OCI-LY7 (cell line): ENCODE measurements around the gene CORO2A. TPM values are rescaled to one million over a fixed set of nuclear protein-coding genes. Genes with fewer than 3 reads are reported as not detected.
"Not testable (repeated sequence)": the region's sequence is repeated elsewhere in the genome, so short reads cannot be mapped to it uniquely, and the experiment has no call there.

ENCODE experiments used
- BruUV-seq: library from RNA; stranded (reverse); fragments of 400-500 nt; replicated peaks from 2 replicates; lab custom pipeline; 2021; lab: Mats Ljungman, UMichigan
- CTCF ChIA-PET: fragments of 300-600 bp; sonication (Branson Sonifier 250); formaldehyde crosslinking; loops from one replicate; lab custom pipeline; 2022; ENCODE audit warnings: antibody characterized with exemption; ENCODE audit not compliant: unreplicated experiment; lab: Charles Lee
- POLR2A ChIA-PET: fragments of 300-600 bp; sonication (Branson Sonifier 250); formaldehyde crosslinking; loops from one replicate; lab custom pipeline; 2022; ENCODE audit warnings: antibody characterized with exemption; lab: Charles Lee
- DNase-seq: peaks from one replicate; pipeline ENCODE4 v3.0.0-alpha.2; 2015; ENCODE audit warnings: low spot score
- H2AFZ ChIP-seq: fragments of 200-600 bp; sonication (generic), shearing (Covaris generic); 2 replicates; pipeline ENCODE4 v1.6.1; 2014; ENCODE audit warnings: mild to moderate bottlenecking, antibody characterized with exemption, low read length, moderate library complexity
- H3K27ac ChIP-seq: fragments of 200-600 bp; sonication (generic); 2 replicates; pipeline ENCODE4 v1.5.1; 2014; ENCODE audit warnings: mixed run types, low read depth, mild to moderate bottlenecking, moderate library complexity, low read length, inconsistent platforms; ENCODE audit not compliant: poor library complexity, severe bottlenecking
- H3K36me3 ChIP-seq: fragments of 200-600 bp; sonication (generic); 2 replicates; pipeline ENCODE4 v1.6.1; 2014; ENCODE audit warnings: mild to moderate bottlenecking, antibody characterized with exemption, low read length, moderate library complexity, mixed read lengths; ENCODE audit not compliant: insufficient read depth
- H3K4me1 ChIP-seq: fragments of 200-600 bp; sonication (generic); 2 replicates; pipeline ENCODE4 v1.5.1; 2014; ENCODE audit warnings: mild to moderate bottlenecking, low read length; ENCODE audit not compliant: insufficient read depth, poor library complexity, severe bottlenecking
- H3K4me2 ChIP-seq: fragments of 200-600 bp; sonication (generic); 2 replicates; pipeline ENCODE4 v1.6.1; 2014; ENCODE audit warnings: mild to moderate bottlenecking, low read length
- H3K4me3 ChIP-seq: fragments of 200-600 bp; sonication (generic); 2 replicates; pipeline ENCODE4 v1.5.1; 2014; ENCODE audit warnings: mild to moderate bottlenecking, low read depth, low read length; ENCODE audit not compliant: poor library complexity, severe bottlenecking
- H3K79me2 ChIP-seq: fragments of 200-600 bp; sonication (generic); 2 replicates; pipeline ENCODE4 v1.6.1; 2016; ENCODE audit warnings: low read depth, mild to moderate bottlenecking, low read length, moderate library complexity, mixed read lengths; ENCODE audit not compliant: insufficient read depth
- H3K9me2 ChIP-seq: fragments of 200-600 bp; sonication (generic); 2 replicates; pipeline ENCODE4 v1.6.1; 2016; ENCODE audit warnings: mild to moderate bottlenecking, low read length, mixed read lengths; ENCODE audit not compliant: insufficient read depth
- H3K9me3 ChIP-seq: fragments of 200-600 bp; sonication (generic); 2 replicates; pipeline ENCODE4 v1.6.1; 2014; ENCODE audit warnings: mild to moderate bottlenecking, mixed run types, low read length, mixed read lengths
- H4K20me1 ChIP-seq: fragments of 200-600 bp; sonication (generic); 2 replicates; pipeline ENCODE4 v1.6.1; 2014; ENCODE audit warnings: mild to moderate bottlenecking, antibody characterized with exemption, low read length, moderate library complexity, mixed read lengths; ENCODE audit not compliant: insufficient read depth
- CTCF ChIP-seq: fragments of 200-600 bp; sonication (generic); conservative IDR thresholded peaks from 2 replicates; pipeline ENCODE4 v1.5.1; 2014; ENCODE audit warnings: mild to moderate bottlenecking, antibody characterized with exemption, low read length, moderate library complexity, mixed read lengths
- EZH2phosphoT487 ChIP-seq: fragments of 200-600 bp; sonication (generic); IDR thresholded peaks from 2 replicates; pipeline ENCODE4 v1.6.1; 2018; ENCODE audit warnings: low read depth, borderline replicate concordance, mild to moderate bottlenecking, mixed run types, antibody characterized with exemption, low read length, moderate library complexity, mixed read lengths
- intact Hi-C: fragments of 100-400 bp; cut with micrococcal nuclease; formaldehyde crosslinking; loops from one replicate; pipeline ENCODE4 v1.10.0; 2022; ENCODE audit not compliant: unreplicated experiment
- total RNA-seq, 2 experiments: library from RNA; depleted of rRNA in 1 of 2; stranded (reverse); fragments of >200 nt in 1 of 2; shearing (Covaris generic) in 1 of 2; gene quantifications; 2 replicates each; pipeline ENCODE4 v1.2.3, GENCODE V29; 2014 to 2022

CORO2A gene
- total RNA-seq, 2 experiments from 2014 or later = 1.8 to 3.9 TPM

DNA sequence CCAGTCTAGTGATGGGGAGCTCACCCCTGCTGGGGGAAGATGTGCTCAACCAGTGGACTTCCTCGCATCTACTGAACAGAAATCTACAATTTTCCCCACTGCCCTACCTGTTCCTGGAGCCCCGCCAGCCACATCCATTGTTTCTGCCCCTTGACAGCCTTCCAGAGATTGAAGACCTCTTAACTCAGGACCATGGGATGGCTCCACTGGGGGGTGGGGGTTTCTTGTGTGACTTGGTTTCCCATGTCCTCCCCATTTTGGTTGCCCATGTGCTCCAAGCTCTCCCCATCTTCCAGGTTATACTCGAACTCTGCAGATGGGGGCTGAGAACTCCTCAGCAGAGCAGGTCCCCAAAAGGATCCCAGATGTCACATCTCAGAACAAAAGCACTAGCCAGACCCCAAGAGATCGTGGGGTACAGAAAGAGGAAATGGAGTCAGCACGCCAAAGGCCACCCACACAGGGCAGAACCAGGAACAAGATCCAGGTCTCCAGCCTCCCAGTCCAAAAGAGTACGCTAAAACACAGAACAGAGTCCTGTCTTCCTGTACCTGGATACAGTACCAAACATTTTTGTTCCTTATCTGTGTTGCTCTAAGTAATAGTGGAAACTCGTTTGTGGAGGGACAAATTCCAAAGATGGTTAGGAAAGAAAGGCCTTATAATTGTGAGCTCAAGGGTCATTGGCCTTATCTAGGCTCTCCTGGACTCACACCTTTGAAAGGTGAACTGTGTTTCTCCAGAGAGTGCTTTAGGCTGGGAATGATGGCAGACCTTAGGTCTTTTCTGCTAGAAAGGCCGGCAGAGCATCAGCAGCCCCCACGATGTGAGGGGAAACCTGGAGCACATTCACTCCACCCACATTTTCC is 15.8 kb downstream of the CORO2A start:
- TF ChIP-seq CTCF (no peak), EZH2phosphoT487 (no peak)

DNA sequence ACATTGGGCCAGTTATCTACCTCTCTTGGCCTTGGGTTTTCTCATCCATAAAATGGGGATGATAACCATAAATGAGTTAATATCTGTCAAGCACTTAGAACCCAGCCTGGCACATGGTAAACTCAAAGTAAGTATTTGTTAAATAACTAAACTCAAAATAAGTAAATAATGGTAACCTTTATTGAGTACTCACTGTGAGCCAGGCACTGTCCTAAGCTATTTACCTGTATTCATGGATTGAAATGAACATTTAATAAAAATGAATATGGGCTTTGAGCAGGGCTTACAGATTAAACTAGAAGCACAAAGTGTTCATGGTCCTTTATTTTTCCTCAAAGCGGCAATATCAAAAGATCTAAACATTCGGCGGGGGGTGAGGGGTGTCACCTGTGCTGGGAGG is 16.7 kb downstream of the CORO2A start:
- no peak for DNase-seq
- H3K36me3 ChIP-seq = no peaks in the 10 kb centered on the region
- no TSS peak for BruUV-seq
- no peaks in the 10 kb centered on the region for H4K20me1 ChIP-seq
- H3K79me2 ChIP-seq = no peaks in the 10 kb centered on the region
- H3K27ac ChIP-seq = no peak overlapping the region
- H2AFZ ChIP-seq = no peak overlapping the region
- no peaks in the 10 kb centered on the region for H3K9me3 ChIP-seq
- intact Hi-C loops = no loop called here
- peaks cover 4% of the 10 kb centered on the region for H3K4me1 ChIP-seq
- H3K4me2 ChIP-seq = no peak overlapping the region
- ChIA-PET CTCF (no interaction called here), POLR2A (no interaction called here)
- H3K4me3 ChIP-seq = no peak overlapping the region
- no peak for TF ChIP-seq CTCF
- no peak for TF ChIP-seq EZH2phosphoT487
- no peaks in the 10 kb centered on the region for H3K9me2 ChIP-seq

More for the DNA sequence above, 15.8 kb downstream of the CORO2A start:
- H4K20me1 ChIP-seq = no peaks in the 10 kb centered on the region
- ChIA-PET POLR2A (no interaction called here), CTCF (interaction anchor here (0.5 kb wide), 1 partner anchor 50 kb away, joined by 3 read pairs; no protein-coding TSS in a partner anchor)
- intact Hi-C loops = no loop called here
- H2AFZ ChIP-seq = no peak overlapping the region
- DNase-seq = no peak
- no peaks in the 10 kb centered on the region for H3K79me2 ChIP-seq
- no peaks in the 10 kb centered on the region for H3K36me3 ChIP-seq
- BruUV-seq = no TSS peak
- H3K9me2 ChIP-seq = no peaks in the 10 kb centered on the region
- peaks cover 4% of the 10 kb centered on the region for H3K4me1 ChIP-seq
- no peak overlapping the region for H3K4me2 ChIP-seq
- H3K9me3 ChIP-seq = no peaks in the 10 kb centered on the region
- H3K4me3 ChIP-seq = no peak overlapping the region
- H3K27ac ChIP-seq = no peak overlapping the region

GRCh38 chr9:98175028-98175569 is 17.3 kb downstream of the CORO2A start:
- peaks cover 4% of the 10 kb centered on the region for H3K4me1 ChIP-seq
- no peaks in the 10 kb centered on the region for H3K9me3 ChIP-seq
- no peak overlapping the region for H3K27ac ChIP-seq
- H3K4me2 ChIP-seq = no peak overlapping the region
- POLR2A ChIA-PET = no interaction called here
- CTCF ChIA-PET = no interaction called here
- H2AFZ ChIP-seq = no peak overlapping the region
- intact Hi-C loops = no loop called here
- H3K9me2 ChIP-seq = no peaks in the 10 kb centered on the region
- no TSS peak for BruUV-seq
- H3K79me2 ChIP-seq = no peaks in the 10 kb centered on the region
- no peaks in the 10 kb centered on the region for H3K36me3 ChIP-seq
- no peak for DNase-seq
- no peak for TF ChIP-seq EZH2phosphoT487
- TF ChIP-seq CTCF = no peak
- no peak overlapping the region for H3K4me3 ChIP-seq
- H4K20me1 ChIP-seq = no peaks in the 10 kb centered on the region

DNA sequence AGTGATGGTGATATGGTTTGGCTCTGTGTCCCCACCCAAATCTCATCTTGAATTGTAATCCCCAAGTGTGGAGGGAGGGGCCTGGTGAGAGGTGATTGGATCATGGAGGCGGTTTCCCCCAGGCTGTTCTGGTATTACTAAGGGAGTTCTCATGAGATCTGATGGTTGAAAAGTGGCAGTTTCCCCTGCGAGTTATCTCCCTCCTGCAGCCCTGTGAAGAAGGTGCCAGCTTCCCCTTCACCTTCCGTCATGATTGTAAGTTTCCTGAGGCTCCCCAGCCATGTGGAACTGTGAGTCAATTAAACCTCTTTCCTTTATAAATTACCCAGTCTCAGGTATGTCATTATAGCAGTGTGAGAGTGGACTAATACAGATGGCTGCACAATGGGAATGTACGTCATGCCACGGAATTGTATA is 17.9 kb downstream of the CORO2A start:
- CTCF ChIA-PET, BruUV-seq, H2AFZ ChIP-seq, H3K36me3 ChIP-seq, H3K9me3 ChIP-seq, DNase-seq, H3K4me2 ChIP-seq, H3K4me1 ChIP-seq, H4K20me1 ChIP-seq, H3K9me2 ChIP-seq, H3K27ac ChIP-seq, intact Hi-C loops, H3K79me2 ChIP-seq, H3K4me3 ChIP-seq, POLR2A ChIA-PET: not testable (repeated sequence)
